Measurements from ENCODE around the gene LIPC. TPM values are rescaled to one million over a fixed set of nuclear protein-coding genes. Genes with fewer than 3 reads are reported as not detected.

The LIPC gene
- total RNA-seq, 2 donors from 2014 or later: 0.52 to 0.59 TPM

GRCh38 chr15:58606577-58607080 lies 174.8 kb downstream of the LIPC start:
- Histone ChIP-seq H3K36me3 (no peaks in the 10 kb centered on the region), H3K4me3 (no peak overlapping the region), H3K27ac (no peak overlapping the region), H3K27me3 (no peaks in the 10 kb centered on the region), H3K4me1 (no peaks in the 10 kb centered on the region), H3K9me3 (no peaks in the 10 kb centered on the region)
- no peak for TF ChIP-seq CTCF (IDR thresholded peaks at IDR 0.05)
- DNase-seq (ENCODE audit: low spot score): no peak

- no peak for TF ChIP-seq CTCF (IDR thresholded peaks at IDR 0.05)
Measured at GRCh38 chr15:58608129-58608590, 176.4 kb downstream of the LIPC start.

GRCh38 chr15:58608711-58609110 lies 176.9 kb downstream of the LIPC start:
- Histone ChIP-seq H3K9me3 (peaks cover 0 to 7% of the 10 kb centered on the region in 2 donors), H3K4me3 (no peak overlapping the region), H3K4me1 (no peaks in the 10 kb centered on the region), H3K27me3 (no peaks in the 10 kb centered on the region), H3K27ac (no peak overlapping the region), H3K36me3 (peaks cover 11% of the 10 kb centered on the region)
- no peak for DNase-seq (ENCODE audit: low spot score)
- no peak for TF ChIP-seq CTCF (IDR thresholded peaks at IDR 0.05)

More at GRCh38 chr15:58608129-58608590, 176.4 kb downstream of the LIPC start:
- Histone ChIP-seq H3K4me1 (no peaks in the 10 kb centered on the region), H3K27ac (no peak overlapping the region), H3K9me3 (peaks cover 0 to 1% of the 10 kb centered on the region in 2 donors), H3K36me3 (peaks cover 7% of the 10 kb centered on the region), H3K27me3 (no peaks in the 10 kb centered on the region), H3K4me3 (no peak overlapping the region)
- no peak for DNase-seq (ENCODE audit: low spot score)

- peaks cover 0 to 21% of the 10 kb centered on the region in 2 donors for H3K9me3 ChIP-seq
- peaks cover 29% of the 10 kb centered on the region for H3K36me3 ChIP-seq
- H3K4me1 ChIP-seq: no peaks in the 10 kb centered on the region
- no peak for DNase-seq (ENCODE audit: low spot score)
- no peak for TF ChIP-seq CTCF (IDR thresholded peaks at IDR 0.05)
- H3K4me3 ChIP-seq: no peak overlapping the region
- no peak overlapping the region for H3K27ac ChIP-seq
- no peaks in the 10 kb centered on the region for H3K27me3 ChIP-seq
Measured at GRCh38 chr15:58611731-58612676, 180.2 kb downstream of the LIPC start.

- Histone ChIP-seq H3K27me3 (no peaks in the 10 kb centered on the region), H3K27ac (no peak overlapping the region)
Measured at GRCh38 chr15:58616171-58616570, 184.4 kb downstream of the LIPC start.

More at GRCh38 chr15:58616171-58616570, 184.4 kb downstream of the LIPC start:
- Histone ChIP-seq H3K4me1 (no peaks in the 10 kb centered on the region), H3K9me3 (peaks cover 0 to 35% of the 10 kb centered on the region in 2 donors), H3K4me3 (no peak overlapping the region), H3K36me3 (peaks cover 42% of the 10 kb centered on the region)
- no peak for TF ChIP-seq CTCF (IDR thresholded peaks at IDR 0.05)
- DNase-seq (ENCODE audit: low spot score): no peak

All from right atrium auricular region (tissue), 2 donors.